HG03575 (cell line): ENCODE data around the gene MUC20.
"Not testable (repeated sequence)": the region's sequence is repeated elsewhere in the genome, so short reads cannot be mapped to it uniquely, and the experiment has no call there.

Experiments
- ATAC-seq: cut with Tn5 transposase; IDR thresholded peaks from one replicate; pipeline ENCODE4 v1.9.1; 2021; ENCODE audit not compliant: unreplicated experiment, insufficient number of reproducible peaks, low FRiP score; ENCODE audit errors: extremely low read depth

Gene MUC20

GRCh38 chr3:195722139-195722995 is 1.6 kb downstream of the MUC20 start:
- ATAC-seq: not testable (repeated sequence)

GRCh38 chr3:195722996-195723345 is 2.2 kb downstream of the MUC20 start:
- not testable (repeated sequence) for ATAC-seq

GRCh38 chr3:195724363-195724762 is 3.6 kb downstream of the MUC20 start:
- ATAC-seq: not testable (repeated sequence)

GRCh38 chr3:195725916-195726740 is 5.3 kb downstream of the MUC20 start:
- not testable (repeated sequence) for ATAC-seq

- ATAC-seq: no peak
These were observed 6.9 kb downstream of the MUC20 start for GRCh38 chr3:195727606-195728195.

- ATAC-seq: not testable (repeated sequence)
These were observed 8.0 kb downstream of the MUC20 start for GRCh38 chr3:195728789-195729188.

GRCh38 chr3:195729476-195730251 is 8.9 kb downstream of the MUC20 start:
- no peak for ATAC-seq

- ATAC-seq: no peak
These were observed 10.7 kb downstream of the MUC20 start for GRCh38 chr3:195731356-195731905.

GRCh38 chr3:195732940-195733339 is 12.2 kb downstream of the MUC20 start:
- ATAC-seq: no peak

GRCh38 chr3:195735036-195735695 is 14.4 kb downstream of the MUC20 start:
- ATAC-seq: no peak

GRCh38 chr3:195736866-195737490 is 16.2 kb downstream of the MUC20 start:
- ATAC-seq: no peak

- ATAC-seq: not testable (repeated sequence)
These were observed 17.0 kb downstream of the MUC20 start for GRCh38 chr3:195737782-195738181.

GRCh38 chr3:195738274-195739044 is 17.7 kb downstream of the MUC20 start:
- no peak for ATAC-seq

- no peak for ATAC-seq
These were observed 18.9 kb downstream of the MUC20 start for GRCh38 chr3:195739561-195740111.

GRCh38 chr3:195744437-195744836 is 23.7 kb downstream of the MUC20 start:
- no peak for ATAC-seq

- no peak for ATAC-seq
These were observed 25.6 kb downstream of the MUC20 start for GRCh38 chr3:195746346-195746745.

- no peak for ATAC-seq
These were observed 26.0 kb downstream of the MUC20 start for GRCh38 chr3:195746751-195747150.
